Activated CD4-positive, alpha-beta T cell treated with anti-CD3 and anti-CD28 coated beads for 36 hours (primary cell): ENCODE results near the gene SELENOW. TPM values are rescaled to one million over a fixed set of nuclear protein-coding genes. Genes with fewer than 3 reads are reported as not detected.

Source experiments
- ATAC-seq: fragments of 200-7000 bp; cut with Tn5 transposase; one replicate; pipeline ENCODE4 v1.10.0; 2021; ENCODE audit warnings: mild to moderate bottlenecking, moderate library complexity
- CTCF ChIA-PET: fragments of 350-600 bp; sonication (Branson Sonifier 250); formaldehyde crosslinking; loops from one replicate; lab custom pipeline; 2021; ENCODE audit warnings: antibody characterized with exemption; lab: Charles Lee
- POLR2A ChIA-PET: fragments of 350-600 bp; sonication (Branson Sonifier 250); formaldehyde crosslinking; loops from one replicate; lab custom pipeline; 2021; ENCODE audit warnings: antibody characterized with exemption, inconsistent platforms; lab: Charles Lee
- DNase-seq: peaks from one replicate; pipeline ENCODE4 v3.0.0-alpha.2; 2020
- H3K27ac Mint-ChIP-seq: one replicate; pipeline ENCODE4 v1.8.0; 2021; ENCODE audit warnings: mixed read lengths
- H3K27me3 Mint-ChIP-seq: one replicate; pipeline ENCODE4 v1.8.0; 2021; ENCODE audit warnings: mixed read lengths
- H3K36me3 Mint-ChIP-seq: one replicate; pipeline ENCODE4 v1.8.0; 2021; ENCODE audit warnings: low read depth, mixed read lengths
- H3K4me1 Mint-ChIP-seq: one replicate; pipeline ENCODE4 v1.8.0; 2021; ENCODE audit warnings: mixed read lengths
- H3K4me3 Mint-ChIP-seq: one replicate; pipeline ENCODE4 v1.8.0; 2021; ENCODE audit warnings: mild to moderate bottlenecking, moderate library complexity, mixed read lengths
- H3K9me3 Mint-ChIP-seq: one replicate; pipeline ENCODE4 v1.8.0; 2021; ENCODE audit warnings: low read depth, mixed read lengths
- intact Hi-C, 2 experiments: fragments of 100-400 bp; cut with DNase I in 1 of 2; cut with micrococcal nuclease in 1 of 2; formaldehyde crosslinking; loops; one replicate each; pipeline versions ENCODE4 v1.14.2 to v1.15.1; 2022 to 2024; cut with DNase I, micrococcal nuclease
- total RNA-seq, 2 experiments: library from RNA; stranded (reverse); gene quantifications; one replicate each; pipeline ENCODE4 v1.2.3, GENCODE V29; 2021

SELENOW gene
- total RNA-seq, 2 experiments from 2014 or later = 150 to 178 TPM

GRCh38 chr19:47821460-47822020 is 43.0 kb downstream of the SELENOW start, which contains the start of gene CRX:
Gene CRX, plus strand, starts transcription at chr19:47821937. Its CDS starts 12,507 bp downstream, at chr19:47834444.
- ATAC-seq (no peak), DNase-seq (no peak)
- no peak within 1 kb of the TSS for H3K27ac Mint-ChIP-seq
- ChIA-PET POLR2A (no interaction called here), CTCF (no interaction called here)
- H3K27me3 Mint-ChIP-seq = peaks cover 38% of the 10 kb centered on the region
- H3K4me3 Mint-ChIP-seq = no peak within 1 kb of the TSS
- H3K36me3 Mint-ChIP-seq = no peaks in the 10 kb centered on the region
- no peaks in the 10 kb centered on the region for H3K9me3 Mint-ChIP-seq
- no peaks in the 10 kb centered on the region for H3K4me1 Mint-ChIP-seq
- intact Hi-C loops = no loop called here

GRCh38 chr19:47824396-47824795 is 45.9 kb downstream of the SELENOW start:
- ChIA-PET CTCF (interaction anchor here (0.6 kb wide), 1 partner anchor 19 kb away, joined by 3 read pairs; no protein-coding TSS in a partner anchor), POLR2A (no interaction called here)
- peaks cover 21% of the 10 kb centered on the region for H3K27me3 Mint-ChIP-seq
- H3K27ac Mint-ChIP-seq = no peak overlapping the region
- no peaks in the 10 kb centered on the region for H3K9me3 Mint-ChIP-seq
- ATAC-seq = no peak
- H3K36me3 Mint-ChIP-seq = no peaks in the 10 kb centered on the region
- no peak overlapping the region for H3K4me3 Mint-ChIP-seq
- intact Hi-C loops = no loop called here
- H3K4me1 Mint-ChIP-seq = no peaks in the 10 kb centered on the region
- no peak for DNase-seq

GRCh38 chr19:47826800-47827199 is 48.3 kb downstream of the SELENOW start:
- H3K27me3 Mint-ChIP-seq = peaks cover 8% of the 10 kb centered on the region

DNA sequence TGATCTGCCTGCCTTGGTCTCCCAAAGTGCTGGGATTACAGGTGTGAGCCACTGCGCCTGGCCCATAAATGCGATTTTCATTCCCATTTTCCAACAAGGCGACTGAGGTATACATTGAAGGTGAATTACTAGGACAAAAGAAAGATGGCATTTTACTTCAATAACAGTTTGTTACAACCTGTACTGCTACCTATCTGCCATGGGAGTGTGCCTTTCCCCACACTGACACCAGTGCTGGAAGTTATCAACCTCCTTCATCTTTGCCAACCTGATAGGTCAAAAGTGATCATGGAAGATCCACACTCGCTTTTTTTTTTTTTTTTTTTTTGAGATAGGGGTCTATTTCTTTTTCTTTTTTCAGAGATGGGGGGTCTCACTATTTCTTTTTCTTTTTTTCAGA is 54.2 kb downstream of the SELENOW start:
- no peaks in the 10 kb centered on the region for H3K4me1 Mint-ChIP-seq
- ChIA-PET CTCF (no interaction called here), POLR2A (no interaction called here)
- no peaks in the 10 kb centered on the region for H3K36me3 Mint-ChIP-seq
- no peaks in the 10 kb centered on the region for H3K9me3 Mint-ChIP-seq
- H3K27ac Mint-ChIP-seq = no peak overlapping the region
- no peak overlapping the region for H3K4me3 Mint-ChIP-seq
- intact Hi-C loops = no loop called here
- H3K27me3 Mint-ChIP-seq = peaks cover 2% of the 10 kb centered on the region
- DNase-seq (no peak), ATAC-seq (no peak)

More at GRCh38 chr19:47826800-47827199, 48.3 kb downstream of the SELENOW start:
- POLR2A ChIA-PET = no interaction called here
- H3K27ac Mint-ChIP-seq = no peak overlapping the region
- no peaks in the 10 kb centered on the region for H3K4me1 Mint-ChIP-seq
- intact Hi-C loops = no loop called here
- CTCF ChIA-PET = no interaction called here
- ATAC-seq (no peak), DNase-seq (no peak)
- H3K36me3 Mint-ChIP-seq = no peaks in the 10 kb centered on the region
- H3K4me3 Mint-ChIP-seq = no peak overlapping the region
- no peaks in the 10 kb centered on the region for H3K9me3 Mint-ChIP-seq

Other genes with a start within 250 kb of the SELENOW start
- under 1 TPM; 0.11 to 0.14 TPM for gene ZNF541, start 205.6 kb upstream of the SELENOW start, total RNA-seq
- 10 to 100 TPM in 1 of 2 experiments, 1 to 10 TPM in 1; 9.8 to 13.3 TPM for gene BICRA, start 169.6 kb upstream of the SELENOW start, total RNA-seq
- gene EHD2, start 65.3 kb upstream of the SELENOW start, total RNA-seq = 1 to 10 TPM; 1.6 to 2.5 TPM
- 100 to 1,000 TPM; 317 to 374 TPM for gene NOP53, start 33.2 kb upstream of the SELENOW start, total RNA-seq
- not detected for gene TPRX1, start 25.8 kb downstream of the SELENOW start, total RNA-seq
- not detected for gene CRX, start 43.2 kb downstream of the SELENOW start, total RNA-seq
- not detected for gene TPRX2, start 80.5 kb downstream of the SELENOW start, total RNA-seq
- not detected for gene SULT2A1, start 107.6 kb downstream of the SELENOW start, total RNA-seq
- gene BSPH1, start 213.5 kb downstream of the SELENOW start, total RNA-seq = not detected
- gene ELSPBP1, start 215.9 kb downstream of the SELENOW start, total RNA-seq = not detected